HepG2 (cell line): ENCODE results near the gene CCDC50. TPM values are rescaled to one million over a fixed set of nuclear protein-coding genes. Genes with fewer than 3 reads are reported as not detected.

Experiments
- ATAC-seq: fragments of 200-7000 bp; cut with Tn5 transposase; 3 replicates; pipeline ENCODE4 v1.9.1; 2020; ENCODE audit warnings: mild to moderate bottlenecking, moderate library complexity
- BruUV-seq: library from RNA; stranded (reverse); fragments of 400-500 nt; replicated peaks from 2 replicates; lab custom pipeline; 2021; lab: Mats Ljungman, UMichigan
- CTCF ChIA-PET: fragments of 300-600 bp; formaldehyde crosslinking; extraction: SDS; loops from one replicate; lab custom pipeline; 2021; ENCODE audit warnings: low total read pairs, inconsistent platforms, low intra/inter-chr PET ratio; lab: Yijun Ruan, JAX
- POLR2A ChIA-PET: fragments of 350-600 bp; sonication (Branson Sonifier 250); formaldehyde crosslinking; loops from one replicate; lab custom pipeline; 2020; ENCODE audit warnings: antibody characterized with exemption, inconsistent platforms; lab: Yijun Ruan, JAX
- DNase-seq: peaks from one replicate; pipeline ENCODE4 v3.0.0-alpha.2; 2015; ENCODE audit warnings: low spot score
- FAIRE-seq: peaks from 3 replicates; lab custom pipeline; 2011; peaks lifted over from hg19 to GRCh38; lab: Jason Lieb, UNC
- H2AFZ ChIP-seq: one replicate; pipeline ENCODE4 v1.6.1; 2011; ENCODE audit warnings: low read length, inconsistent platforms
- H3K27ac ChIP-seq: fragments of 300-600 bp; 3 replicates; pipeline ENCODE4 v1.8.0; 2011; ENCODE audit warnings: mixed run types, mild to moderate bottlenecking, mixed read lengths, low read length, inconsistent platforms; ENCODE audit not compliant: insufficient read depth; ENCODE audit errors: extremely low read length
- H3K27me3 ChIP-seq, 2 experiments: fragments of 200-600 bp in 1 of 2; 2 replicates in 1 of 2; 3 replicates in 1 of 2; pipeline versions ENCODE4 v1.6.0 to v1.8.0; 2011; ENCODE audit warnings: low read length in 2 of 2, mild to moderate bottlenecking in 2 of 2, moderate library complexity in 2 of 2, inconsistent platforms in 1 of 2; ENCODE audit not compliant: insufficient read depth in 2 of 2, control insufficient read depth in 1 of 2
- H3K36me3 ChIP-seq, 2 experiments: fragments of 200-600 bp in 1 of 2; replicated peaks in 1 of 2; 2 replicates in 1 of 2; 3 replicates in 1 of 2; pipeline versions ENCODE4 v1.5.1 to v1.8.0; 2011; ENCODE audit warnings: low read length in 2 of 2, inconsistent platforms in 1 of 2; ENCODE audit not compliant: insufficient read depth in 2 of 2, control insufficient read depth in 1 of 2
- H3K4me1 ChIP-seq: 2 replicates; pipeline ENCODE4 v1.5.1; 2012; ENCODE audit warnings: low read length, inconsistent platforms; ENCODE audit not compliant: insufficient read depth
- H3K4me2 ChIP-seq: 2 replicates; pipeline ENCODE4 v1.6.0; 2011; ENCODE audit warnings: low read depth, low read length, inconsistent platforms
- H3K4me3 ChIP-seq, 3 experiments: fragments of 200-600 bp in 1 of 3; sonication (generic), shearing (Covaris generic) in 1 of 3; replicated peaks in 1 of 3; 2 replicates each; pipeline ENCODE4 v1.5.1; 2011 to 2016; ENCODE audit warnings: low read length in 3 of 3, inconsistent platforms in 2 of 3, low read depth in 2 of 3, mild to moderate bottlenecking in 2 of 3, control low read depth in 1 of 3, mixed read lengths in 1 of 3; ENCODE audit not compliant: insufficient read depth in 1 of 3
- H3K79me2 ChIP-seq: one replicate; pipeline ENCODE4 v1.6.1; 2011; ENCODE audit warnings: low read length, inconsistent platforms; ENCODE audit not compliant: insufficient read depth
- H3K9ac ChIP-seq: 2 replicates; pipeline ENCODE4 v1.6.0; 2011; ENCODE audit warnings: mild to moderate bottlenecking, low read depth, low read length, inconsistent platforms; ENCODE audit not compliant: insufficient read depth
- H3K9me3 ChIP-seq: 2 replicates; pipeline ENCODE4 v1.5.1; 2012; ENCODE audit warnings: mild to moderate bottlenecking, low read length
- H4K20me1 ChIP-seq: 2 replicates; pipeline ENCODE4 v1.6.0; 2011; ENCODE audit warnings: inconsistent platforms, mild to moderate bottlenecking, low read length, moderate library complexity; ENCODE audit not compliant: insufficient read depth
- DZIP1 ChIP-seq: sonication (generic); formaldehyde crosslinking; IDR thresholded peaks from 2 replicates; pipeline ENCODE4 v1.5.0; 2020; ENCODE audit warnings: mild to moderate bottlenecking, missing genetic modification reagents
- HES4 ChIP-seq: sonication (generic); formaldehyde crosslinking; IDR thresholded peaks from 2 replicates; pipeline ENCODE4 v1.9.0; 2021; ENCODE audit warnings: mild to moderate bottlenecking, missing genetic modification reagents, borderline replicate concordance
- NFE2L2 ChIP-seq: fragments of 150-350 bp; IDR thresholded peaks from 2 replicates; pipeline ENCODE4 v1.6.1; 2014; ENCODE audit warnings: low read length
- NR3C1 ChIP-seq: sonication (generic); formaldehyde crosslinking; IDR thresholded peaks from 2 replicates; pipeline ENCODE4 v1.4.0; 2020; ENCODE audit warnings: missing genetic modification reagents
- ZBTB7B ChIP-seq: sonication (generic); formaldehyde crosslinking; IDR thresholded peaks from 2 replicates; pipeline ENCODE4 v1.4.0; 2020; ENCODE audit warnings: missing genetic modification reagents
- ZNF773 ChIP-seq: sonication (generic); formaldehyde crosslinking; IDR thresholded peaks from 2 replicates; pipeline ENCODE4 v1.4.0; 2020; ENCODE audit warnings: missing genetic modification reagents, borderline replicate concordance
- ZZZ3 ChIP-seq: sonication (generic); formaldehyde crosslinking; IDR thresholded peaks from 2 replicates; pipeline ENCODE4 v1.4.0; 2020; ENCODE audit warnings: missing genetic modification reagents, mild to moderate bottlenecking, borderline replicate concordance
- WGBS: methylation state at CpG from one replicate; pipeline ENCODE4 v1.1.6; 2017; ENCODE audit warnings: low lambda C conversion rate; 5-methylcytosine and 5-hydroxymethylcytosine counted together
- in situ Hi-C: cut with HindIII; loops from 2 replicates; pipeline ENCODE4 v1.10.0; 2017; ENCODE audit warnings: low pct_unique_long_range_greater_than_20kb; ENCODE audit not compliant: extremely low pct_ligation_motif_present
- intact Hi-C: fragments of 100-400 bp; cut with micrococcal nuclease; formaldehyde crosslinking; loops from one replicate; pipeline ENCODE4 v1.10.0; 2022; ENCODE audit not compliant: unreplicated experiment
- polyA plus RNA-seq, 8 experiments: library from polyadenylated mRNA; depleted of rRNA in 3 of 8; stranded (reverse) in 7 of 8; unstranded in 1 of 8; fragments of >200 nt; fragmentation: Illumina TruSeq in 4 of 8; extraction: Trizol in 4 of 8; gene quantifications; 2 replicates each; pipeline versions ENCODE4 v1.2.1 to v1.2.3, GENCODE V29; 2011 to 2016; ENCODE audit warnings: low read depth in 4 of 8, missing spikeins in 1 of 8, mixed read lengths in 1 of 8; ENCODE audit not compliant: insufficient read depth in 1 of 8
- total RNA-seq, 5 experiments: library from RNA; depleted of rRNA; stranded (reverse); fragments of >200 nt; fragmentation: Illumina TruSeq; extraction: Trizol; gene quantifications; 2 replicates each; pipeline ENCODE4 v1.2.3, GENCODE V29; 2016; ENCODE audit warnings: low read depth in 1 of 5
- TF ChIP-seq, protein P1 (sequence below): IDR thresholded peaks from 2 replicates; pipeline ENCODE4 v1.6.1; 2016
- TF ChIP-seq, protein P2 (sequence below): sonication (generic); formaldehyde crosslinking; IDR thresholded peaks from 2 replicates; pipeline ENCODE4 v1.5.1; 2020; ENCODE audit warnings: mild to moderate bottlenecking, missing genetic modification reagents, borderline replicate concordance

The CCDC50 gene
- total and polyA plus RNA-seq, 2 of the 13 experiments (the other 11 are each of a cell fraction or from before 2014, with no cell fraction given), result 47.6 to 66.4 TPM

DNA sequence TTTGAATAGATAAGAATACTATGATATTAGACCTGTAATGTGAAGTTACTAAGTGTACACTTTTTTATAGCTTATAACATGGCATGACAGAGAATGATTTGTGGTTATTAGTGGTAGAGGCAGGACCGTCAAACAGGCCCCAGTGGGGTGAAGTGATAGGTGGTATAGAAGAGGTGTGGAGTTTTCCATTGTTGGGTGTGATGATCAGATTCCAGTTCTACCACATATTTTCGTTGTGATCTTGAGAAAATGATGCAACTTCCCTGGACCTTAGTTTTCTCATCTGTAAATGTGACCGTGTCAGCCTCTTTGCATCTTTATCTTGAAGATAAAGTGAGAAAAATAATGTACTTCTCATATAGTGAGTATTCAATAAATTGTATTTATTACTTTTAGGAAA, 31.4 kb downstream of the CCDC50 start:
- no peaks in the 10 kb centered on the region; the same call in 1 of the 2 replicates for H4K20me1 ChIP-seq
- no peak overlapping the region for H3K27ac ChIP-seq
- peaks cover 21% of the 10 kb centered on the region for H3K79me2 ChIP-seq
- TF ChIP-seq NR3C1 (no peak), ZBTB7B (CRISPR knock-in tag) (no peak), ZNF773 (no peak), HES4 (CRISPR knock-in tag) (no peak)
- TF ChIP-seq, protein P1, sequence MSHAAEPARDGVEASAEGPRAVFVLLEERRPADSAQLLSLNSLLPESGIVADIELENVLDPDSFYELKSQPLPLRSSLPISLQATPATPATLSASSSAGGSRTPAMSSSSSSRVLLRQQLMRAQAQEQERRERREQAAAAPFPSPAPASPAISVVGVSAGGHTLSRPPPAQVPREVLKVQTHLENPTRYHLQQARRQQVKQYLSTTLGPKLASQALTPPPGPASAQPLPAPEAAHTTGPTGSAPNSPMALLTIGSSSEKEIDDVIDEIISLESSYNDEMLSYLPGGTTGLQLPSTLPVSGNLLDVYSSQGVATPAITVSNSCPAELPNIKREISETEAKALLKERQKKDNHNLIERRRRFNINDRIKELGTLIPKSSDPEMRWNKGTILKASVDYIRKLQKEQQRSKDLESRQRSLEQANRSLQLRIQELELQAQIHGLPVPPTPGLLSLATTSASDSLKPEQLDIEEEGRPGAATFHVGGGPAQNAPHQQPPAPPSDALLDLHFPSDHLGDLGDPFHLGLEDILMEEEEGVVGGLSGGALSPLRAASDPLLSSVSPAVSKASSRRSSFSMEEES, result no peak
- no peak overlapping the region for H3K4me2 ChIP-seq
- FAIRE-seq (no peak), ATAC-seq (no peak), DNase-seq (no peak)
- H3K27me3 ChIP-seq, result no peaks in the 10 kb centered on the region
- 97% methylated on average over 3 of the region's 3 CpGs for WGBS
- H3K36me3 ChIP-seq, result peaks cover 11 to 64% of the 10 kb centered on the region in 2 experiments
- CTCF ChIA-PET, result no interaction called here
- no peak overlapping the region for H3K4me3 ChIP-seq
- H3K4me1 ChIP-seq, result peaks cover 29% of the 10 kb centered on the region
- BruUV-seq, result no TSS peak
- POLR2A ChIA-PET, result no interaction called here
- intact Hi-C loops (no loop called here), in situ Hi-C loops (no loop called here)
- H3K9ac ChIP-seq, result no peak overlapping the region
- H2AFZ ChIP-seq, result no peak overlapping the region
- no peaks in the 10 kb centered on the region for H3K9me3 ChIP-seq

DNA sequence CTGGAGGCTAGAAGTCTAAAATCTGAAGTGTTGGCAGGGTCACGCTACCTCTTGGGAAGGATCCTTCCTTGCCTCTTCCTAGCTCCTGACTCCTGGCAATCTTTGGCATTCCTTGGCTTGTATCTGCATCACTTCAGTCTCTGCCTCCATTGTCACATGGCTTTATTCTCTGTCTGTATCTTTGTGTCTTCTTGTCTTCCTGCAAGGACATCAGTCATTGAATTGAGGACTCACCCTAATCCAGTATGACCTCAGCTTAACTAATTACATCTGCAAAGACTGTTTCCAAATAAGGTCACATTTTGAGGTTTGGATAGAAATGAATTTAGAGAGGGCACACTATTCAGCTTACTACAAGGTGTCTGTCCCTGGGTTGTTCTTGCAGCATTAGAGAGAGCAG, 32.3 kb downstream of the CCDC50 start:
- no peak overlapping the region for H2AFZ ChIP-seq
- peaks cover 11 to 70% of the 10 kb centered on the region in 2 experiments for H3K36me3 ChIP-seq
- H3K9me3 ChIP-seq, result no peaks in the 10 kb centered on the region
- BruUV-seq, result no TSS peak
- H3K4me1 ChIP-seq, result peaks cover 20% of the 10 kb centered on the region
- H3K27me3 ChIP-seq, result no peaks in the 10 kb centered on the region
- FAIRE-seq, result no peak
- no peak for ATAC-seq
- ChIA-PET CTCF (no interaction called here), POLR2A (no interaction called here)
- no peaks in the 10 kb centered on the region; the same call in 1 of the 2 replicates for H4K20me1 ChIP-seq
- DNase-seq, result no peak
- H3K9ac ChIP-seq, result no peak overlapping the region
- WGBS, result 100% methylated on average over 1 of the region's 1 CpG
- in situ Hi-C loops, result no loop called here
- intact Hi-C loops, result no loop called here
- no peak overlapping the region for H3K4me3 ChIP-seq
- H3K79me2 ChIP-seq, result peaks cover 12% of the 10 kb centered on the region
- no peak overlapping the region for H3K27ac ChIP-seq
- H3K4me2 ChIP-seq, result no peak overlapping the region
- TF ChIP-seq NFE2L2, result no peak
- TF ChIP-seq ZZZ3 (CRISPR knock-in tag), result no peak
- TF ChIP-seq, protein P2, sequence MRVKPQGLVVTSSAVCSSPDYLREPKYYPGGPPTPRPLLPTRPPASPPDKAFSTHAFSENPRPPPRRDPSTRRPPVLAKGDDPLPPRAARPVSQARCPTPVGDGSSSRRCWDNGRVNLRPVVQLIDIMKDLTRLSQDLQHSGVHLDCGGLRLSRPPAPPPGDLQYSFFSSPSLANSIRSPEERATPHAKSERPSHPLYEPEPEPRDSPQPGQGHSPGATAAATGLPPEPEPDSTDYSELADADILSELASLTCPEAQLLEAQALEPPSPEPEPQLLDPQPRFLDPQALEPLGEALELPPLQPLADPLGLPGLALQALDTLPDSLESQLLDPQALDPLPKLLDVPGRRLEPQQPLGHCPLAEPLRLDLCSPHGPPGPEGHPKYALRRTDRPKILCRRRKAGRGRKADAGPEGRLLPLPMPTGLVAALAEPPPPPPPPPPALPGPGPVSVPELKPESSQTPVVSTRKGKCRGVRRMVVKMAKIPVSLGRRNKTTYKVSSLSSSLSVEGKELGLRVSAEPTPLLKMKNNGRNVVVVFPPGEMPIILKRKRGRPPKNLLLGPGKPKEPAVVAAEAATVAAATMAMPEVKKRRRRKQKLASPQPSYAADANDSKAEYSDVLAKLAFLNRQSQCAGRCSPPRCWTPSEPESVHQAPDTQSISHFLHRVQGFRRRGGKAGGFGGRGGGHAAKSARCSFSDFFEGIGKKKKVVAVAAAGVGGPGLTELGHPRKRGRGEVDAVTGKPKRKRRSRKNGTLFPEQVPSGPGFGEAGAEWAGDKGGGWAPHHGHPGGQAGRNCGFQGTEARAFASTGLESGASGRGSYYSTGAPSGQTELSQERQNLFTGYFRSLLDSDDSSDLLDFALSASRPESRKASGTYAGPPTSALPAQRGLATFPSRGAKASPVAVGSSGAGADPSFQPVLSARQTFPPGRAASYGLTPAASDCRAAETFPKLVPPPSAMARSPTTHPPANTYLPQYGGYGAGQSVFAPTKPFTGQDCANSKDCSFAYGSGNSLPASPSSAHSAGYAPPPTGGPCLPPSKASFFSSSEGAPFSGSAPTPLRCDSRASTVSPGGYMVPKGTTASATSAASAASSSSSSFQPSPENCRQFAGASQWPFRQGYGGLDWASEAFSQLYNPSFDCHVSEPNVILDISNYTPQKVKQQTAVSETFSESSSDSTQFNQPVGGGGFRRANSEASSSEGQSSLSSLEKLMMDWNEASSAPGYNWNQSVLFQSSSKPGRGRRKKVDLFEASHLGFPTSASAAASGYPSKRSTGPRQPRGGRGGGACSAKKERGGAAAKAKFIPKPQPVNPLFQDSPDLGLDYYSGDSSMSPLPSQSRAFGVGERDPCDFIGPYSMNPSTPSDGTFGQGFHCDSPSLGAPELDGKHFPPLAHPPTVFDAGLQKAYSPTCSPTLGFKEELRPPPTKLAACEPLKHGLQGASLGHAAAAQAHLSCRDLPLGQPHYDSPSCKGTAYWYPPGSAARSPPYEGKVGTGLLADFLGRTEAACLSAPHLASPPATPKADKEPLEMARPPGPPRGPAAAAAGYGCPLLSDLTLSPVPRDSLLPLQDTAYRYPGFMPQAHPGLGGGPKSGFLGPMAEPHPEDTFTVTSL, result no peak
- TF ChIP-seq DZIP1 (CRISPR knock-in tag), result no peak
